ENCODE measurements around the gene ITGA5. TPM values are rescaled to one million over a fixed set of nuclear protein-coding genes. Genes with fewer than 3 reads are reported as not detected.

Gene ITGA5
- total and polyA plus RNA-seq, 9 of the 15 experiments (the other 6 are each of a cell fraction or from before 2014, with no cell fraction given) = 9.1 to 82.1 (median 47.4) TPM

DNA sequence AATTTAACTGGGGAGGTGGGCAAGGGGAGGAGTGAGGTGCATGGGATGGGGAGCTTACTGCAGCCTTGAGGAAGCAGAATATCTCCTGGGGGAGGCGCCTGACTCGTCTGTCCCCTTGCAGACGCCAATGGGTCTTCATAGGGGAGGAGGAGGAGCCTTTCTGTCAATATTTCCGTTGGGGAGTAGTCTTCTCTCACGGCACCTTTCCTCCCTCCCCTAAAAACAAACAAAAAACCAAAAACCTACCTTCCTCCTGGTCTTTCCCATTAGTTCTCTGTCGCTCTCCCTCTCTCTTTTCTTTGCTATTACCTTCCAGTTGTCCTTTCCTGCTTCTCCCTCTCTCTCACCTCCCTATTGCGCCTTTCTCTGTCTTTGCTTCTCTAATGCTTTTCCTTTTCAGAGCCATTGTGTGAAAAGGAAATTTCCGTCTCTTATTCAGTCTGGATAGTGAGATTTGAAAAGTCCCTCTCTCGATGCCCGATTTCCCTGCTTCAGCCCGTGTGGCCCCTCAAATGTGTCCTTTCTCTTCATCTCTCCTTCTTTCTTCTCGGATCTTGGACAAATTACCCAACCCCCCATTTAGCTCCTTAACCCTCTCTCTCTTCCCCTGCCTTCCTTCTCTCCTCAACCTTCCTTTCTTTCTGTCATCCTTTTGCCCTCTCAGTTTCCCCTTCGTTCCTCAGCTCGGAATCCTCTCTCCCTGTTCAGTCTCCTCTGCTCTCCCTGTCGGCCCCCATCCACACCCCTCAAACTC is 60.7 kb downstream of the ITGA5 start (continued):
- TF ChIP-seq, protein P1, sequence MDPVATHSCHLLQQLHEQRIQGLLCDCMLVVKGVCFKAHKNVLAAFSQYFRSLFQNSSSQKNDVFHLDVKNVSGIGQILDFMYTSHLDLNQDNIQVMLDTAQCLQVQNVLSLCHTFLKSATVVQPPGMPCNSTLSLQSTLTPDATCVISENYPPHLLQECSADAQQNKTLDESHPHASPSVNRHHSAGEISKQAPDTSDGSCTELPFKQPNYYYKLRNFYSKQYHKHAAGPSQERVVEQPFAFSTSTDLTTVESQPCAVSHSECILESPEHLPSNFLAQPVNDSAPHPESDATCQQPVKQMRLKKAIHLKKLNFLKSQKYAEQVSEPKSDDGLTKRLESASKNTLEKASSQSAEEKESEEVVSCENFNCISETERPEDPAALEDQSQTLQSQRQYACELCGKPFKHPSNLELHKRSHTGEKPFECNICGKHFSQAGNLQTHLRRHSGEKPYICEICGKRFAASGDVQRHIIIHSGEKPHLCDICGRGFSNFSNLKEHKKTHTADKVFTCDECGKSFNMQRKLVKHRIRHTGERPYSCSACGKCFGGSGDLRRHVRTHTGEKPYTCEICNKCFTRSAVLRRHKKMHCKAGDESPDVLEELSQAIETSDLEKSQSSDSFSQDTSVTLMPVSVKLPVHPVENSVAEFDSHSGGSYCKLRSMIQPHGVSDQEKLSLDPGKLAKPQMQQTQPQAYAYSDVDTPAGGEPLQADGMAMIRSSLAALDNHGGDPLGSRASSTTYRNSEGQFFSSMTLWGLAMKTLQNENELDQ (CRISPR knock-in tag; IDR thresholded peaks at IDR 0.05; ENCODE audit: borderline replicate concordance) = no peak
- TF ChIP-seq, protein P2, sequence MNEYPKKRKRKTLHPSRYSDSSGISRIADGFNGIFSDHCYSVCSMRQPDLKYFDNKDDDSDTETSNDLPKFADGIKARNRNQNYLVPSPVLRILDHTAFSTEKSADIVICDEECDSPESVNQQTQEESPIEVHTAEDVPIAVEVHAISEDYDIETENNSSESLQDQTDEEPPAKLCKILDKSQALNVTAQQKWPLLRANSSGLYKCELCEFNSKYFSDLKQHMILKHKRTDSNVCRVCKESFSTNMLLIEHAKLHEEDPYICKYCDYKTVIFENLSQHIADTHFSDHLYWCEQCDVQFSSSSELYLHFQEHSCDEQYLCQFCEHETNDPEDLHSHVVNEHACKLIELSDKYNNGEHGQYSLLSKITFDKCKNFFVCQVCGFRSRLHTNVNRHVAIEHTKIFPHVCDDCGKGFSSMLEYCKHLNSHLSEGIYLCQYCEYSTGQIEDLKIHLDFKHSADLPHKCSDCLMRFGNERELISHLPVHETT (CRISPR knock-in tag; conservative IDR thresholded peaks at IDR 0.05 in 1 of 2, IDR thresholded peaks at IDR 0.05 in 1 of 2) = no peak
- TF ChIP-seq HOXB6 (CRISPR knock-in tag; IDR thresholded peaks at IDR 0.05; ENCODE audit: borderline replicate concordance) (no peak), MYBL2 (IDR thresholded peaks at IDR 0.05; ENCODE audit: low read depth) (no peak), MYBL2 (CRISPR knock-in tag; IDR thresholded peaks at IDR 0.05; ENCODE audit: borderline replicate concordance) (no peak), LARP7 (IDR thresholded peaks at IDR 0.05) (peak; percentile 88), SP1 (CRISPR knock-in tag; IDR thresholded peaks at IDR 0.05) (no peak), ZNF696 (CRISPR knock-in tag; conservative IDR thresholded peaks at IDR 0.05) (0 out of 2 replicates have a peak, but pooled peaks have one; percentile 10), THRAP3 (IDR thresholded peaks at IDR 0.05; ENCODE audit: borderline replicate concordance) (peak; percentile 68), HDAC3 (IDR thresholded peaks at IDR 0.05; ENCODE audit: borderline replicate concordance, partially characterized antibody) (no peak)
- TF ChIP-seq, protein P3, sequence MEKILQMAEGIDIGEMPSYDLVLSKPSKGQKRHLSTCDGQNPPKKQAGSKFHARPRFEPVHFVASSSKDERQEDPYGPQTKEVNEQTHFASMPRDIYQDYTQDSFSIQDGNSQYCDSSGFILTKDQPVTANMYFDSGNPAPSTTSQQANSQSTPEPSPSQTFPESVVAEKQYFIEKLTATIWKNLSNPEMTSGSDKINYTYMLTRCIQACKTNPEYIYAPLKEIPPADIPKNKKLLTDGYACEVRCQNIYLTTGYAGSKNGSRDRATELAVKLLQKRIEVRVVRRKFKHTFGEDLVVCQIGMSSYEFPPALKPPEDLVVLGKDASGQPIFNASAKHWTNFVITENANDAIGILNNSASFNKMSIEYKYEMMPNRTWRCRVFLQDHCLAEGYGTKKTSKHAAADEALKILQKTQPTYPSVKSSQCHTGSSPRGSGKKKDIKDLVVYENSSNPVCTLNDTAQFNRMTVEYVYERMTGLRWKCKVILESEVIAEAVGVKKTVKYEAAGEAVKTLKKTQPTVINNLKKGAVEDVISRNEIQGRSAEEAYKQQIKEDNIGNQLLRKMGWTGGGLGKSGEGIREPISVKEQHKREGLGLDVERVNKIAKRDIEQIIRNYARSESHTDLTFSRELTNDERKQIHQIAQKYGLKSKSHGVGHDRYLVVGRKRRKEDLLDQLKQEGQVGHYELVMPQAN (IDR thresholded peaks at IDR 0.05; ENCODE audit: borderline replicate concordance) = peak; percentile 78; the same call in 1 of the 2 replicates
- TF ChIP-seq, protein P4, sequence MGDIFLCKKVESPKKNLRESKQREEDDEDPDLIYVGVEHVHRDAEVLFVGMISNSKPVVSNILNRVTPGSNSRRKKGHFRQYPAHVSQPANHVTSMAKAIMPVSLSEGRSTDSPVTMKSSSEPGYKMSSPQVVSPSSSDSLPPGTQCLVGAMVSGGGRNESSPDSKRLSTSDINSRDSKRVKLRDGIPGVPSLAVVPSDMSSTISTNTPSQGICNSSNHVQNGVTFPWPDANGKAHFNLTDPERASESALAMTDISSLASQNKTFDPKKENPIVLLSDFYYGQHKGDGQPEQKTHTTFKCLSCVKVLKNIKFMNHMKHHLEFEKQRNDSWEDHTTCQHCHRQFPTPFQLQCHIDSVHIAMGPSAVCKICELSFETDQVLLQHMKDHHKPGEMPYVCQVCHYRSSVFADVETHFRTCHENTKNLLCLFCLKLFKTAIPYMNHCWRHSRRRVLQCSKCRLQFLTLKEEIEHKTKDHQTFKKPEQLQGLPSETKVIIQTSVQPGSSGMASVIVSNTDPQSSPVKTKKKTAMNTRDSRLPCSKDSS (IDR thresholded peaks at IDR 0.05; ENCODE audit: low read depth, partially characterized antibody) = peak; percentile 55
